RWPE2 (cell line): Measurements from ENCODE around the gene COL4A3.

Experiments
- ATAC-seq: fragments of 200-7000 bp; cut with Tn5 transposase; 3 replicates; pipeline ENCODE4 v1.9.1; 2021; ENCODE audit warnings: low read depth
- DNase-seq: peaks from one replicate; pipeline ENCODE4 v3.0.0-alpha.2; 2020; ENCODE audit warnings: low spot score
- H3K27ac ChIP-seq: fragments of 450-650 bp; 2 replicates; pipeline ENCODE4 v1.5.1; 2017; ENCODE audit warnings: mild to moderate bottlenecking; ENCODE audit not compliant: poor library complexity, severe bottlenecking
- H3K27me3 ChIP-seq: fragments of 250-450 bp; sonication (Bioruptor Pico); 2 replicates; pipeline ENCODE4 v1.5.1; 2021; ENCODE audit warnings: mild to moderate bottlenecking, moderate library complexity; ENCODE audit not compliant: insufficient read depth, poor library complexity, severe bottlenecking
- H3K36me3 ChIP-seq: fragments of 250-450 bp; sonication (Bioruptor Pico); 2 replicates; pipeline ENCODE4 v1.5.1; 2020; ENCODE audit warnings: low read depth, mild to moderate bottlenecking, moderate library complexity
- H3K4me1 ChIP-seq: fragments of 250-450 bp; sonication (Bioruptor Pico); 2 replicates; pipeline ENCODE4 v1.5.1; 2021; ENCODE audit warnings: mild to moderate bottlenecking, moderate library complexity; ENCODE audit not compliant: insufficient read depth, poor library complexity, severe bottlenecking
- H3K4me3 ChIP-seq: fragments of 250-450 bp; sonication (Bioruptor Pico); 2 replicates; pipeline ENCODE4 v1.5.1; 2021; ENCODE audit warnings: mild to moderate bottlenecking, moderate library complexity; ENCODE audit not compliant: severe bottlenecking
- H3K9me3 ChIP-seq: fragments of 250-450 bp; sonication (Bioruptor Pico); 2 replicates; pipeline ENCODE4 v1.5.1; 2021; ENCODE audit warnings: mild to moderate bottlenecking, moderate library complexity; ENCODE audit not compliant: severe bottlenecking
- CTCF ChIP-seq: fragments of 450-650 bp; IDR thresholded peaks from one replicate; pipeline ENCODE4 v1.5.1; 2017; ENCODE audit warnings: mild to moderate bottlenecking, moderate library complexity; ENCODE audit not compliant: poor library complexity, severe bottlenecking

COL4A3 gene

GRCh38 chr2:227339098-227339599, 174.7 kb downstream of the COL4A3 start:
- H3K4me1 ChIP-seq: no peaks in the 10 kb centered on the region
- no peak for TF ChIP-seq CTCF
- peaks cover 58% of the 10 kb centered on the region for H3K36me3 ChIP-seq
- DNase-seq (no peak), ATAC-seq (no peak)
- H3K4me3 ChIP-seq: no peak overlapping the region
- H3K27ac ChIP-seq: no peak overlapping the region
- H3K9me3 ChIP-seq: no peaks in the 10 kb centered on the region
- no peaks in the 10 kb centered on the region for H3K27me3 ChIP-seq

- no peak for TF ChIP-seq CTCF
- ATAC-seq: no peak
- Histone ChIP-seq H3K27ac (no peak overlapping the region), H3K36me3 (peaks cover 57% of the 10 kb centered on the region), H3K9me3 (no peaks in the 10 kb centered on the region), H3K4me1 (no peaks in the 10 kb centered on the region), H3K4me3 (no peak overlapping the region), H3K27me3 (no peaks in the 10 kb centered on the region)
- no peak for DNase-seq
Observed at GRCh38 chr2:227340106-227340505, 175.7 kb downstream of the COL4A3 start.

GRCh38 chr2:227341553-227341952, 177.1 kb downstream of the COL4A3 start:
- DNase-seq: no peak
- Histone ChIP-seq H3K27me3 (no peaks in the 10 kb centered on the region), H3K27ac (no peak overlapping the region), H3K4me1 (no peaks in the 10 kb centered on the region), H3K4me3 (no peak overlapping the region), H3K36me3 (peaks cover 59% of the 10 kb centered on the region), H3K9me3 (no peaks in the 10 kb centered on the region)
- no peak for TF ChIP-seq CTCF
- ATAC-seq: no peak

GRCh38 chr2:227344231-227344630, 179.8 kb downstream of the COL4A3 start:
- Histone ChIP-seq H3K4me3 (no peak overlapping the region), H3K9me3 (no peaks in the 10 kb centered on the region), H3K27me3 (no peaks in the 10 kb centered on the region), H3K4me1 (no peaks in the 10 kb centered on the region), H3K27ac (no peak overlapping the region), H3K36me3 (peaks cover 76% of the 10 kb centered on the region)
- no peak for TF ChIP-seq CTCF
- no peak for DNase-seq
- no peak for ATAC-seq

GRCh38 chr2:227347117-227347516, 182.7 kb downstream of the COL4A3 start:
- Histone ChIP-seq H3K27ac (no peak overlapping the region), H3K4me1 (peaks cover 6% of the 10 kb centered on the region), H3K36me3 (peaks cover 64% of the 10 kb centered on the region), H3K9me3 (no peaks in the 10 kb centered on the region), H3K4me3 (no peak overlapping the region), H3K27me3 (no peaks in the 10 kb centered on the region)
- DNase-seq: no peak
- no peak for ATAC-seq
- no peak for TF ChIP-seq CTCF
